Measurements from ENCODE around the gene MMP28.

DNA sequence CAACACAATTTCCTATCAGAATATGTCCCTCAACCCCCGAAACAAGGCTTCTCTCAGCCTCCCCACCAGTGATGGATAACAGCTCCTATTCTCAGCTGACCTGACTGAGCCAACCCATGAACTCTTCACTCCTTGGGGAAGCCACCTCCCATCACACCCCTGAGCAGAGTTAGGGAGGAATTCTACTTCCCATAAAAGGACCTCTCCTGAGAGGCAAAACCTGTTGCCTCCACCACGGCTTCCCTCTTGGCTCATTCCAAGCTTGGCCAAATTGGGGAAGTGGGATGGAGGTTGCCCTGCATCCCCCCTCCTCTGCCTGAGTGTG, 69.7 kb downstream of the MMP28 start:
- no peak for TF ChIP-seq EZH2 (IDR thresholded peaks at IDR 0.05; ENCODE audit: low read length, unreplicated experiment)
- TF ChIP-seq, protein P1, sequence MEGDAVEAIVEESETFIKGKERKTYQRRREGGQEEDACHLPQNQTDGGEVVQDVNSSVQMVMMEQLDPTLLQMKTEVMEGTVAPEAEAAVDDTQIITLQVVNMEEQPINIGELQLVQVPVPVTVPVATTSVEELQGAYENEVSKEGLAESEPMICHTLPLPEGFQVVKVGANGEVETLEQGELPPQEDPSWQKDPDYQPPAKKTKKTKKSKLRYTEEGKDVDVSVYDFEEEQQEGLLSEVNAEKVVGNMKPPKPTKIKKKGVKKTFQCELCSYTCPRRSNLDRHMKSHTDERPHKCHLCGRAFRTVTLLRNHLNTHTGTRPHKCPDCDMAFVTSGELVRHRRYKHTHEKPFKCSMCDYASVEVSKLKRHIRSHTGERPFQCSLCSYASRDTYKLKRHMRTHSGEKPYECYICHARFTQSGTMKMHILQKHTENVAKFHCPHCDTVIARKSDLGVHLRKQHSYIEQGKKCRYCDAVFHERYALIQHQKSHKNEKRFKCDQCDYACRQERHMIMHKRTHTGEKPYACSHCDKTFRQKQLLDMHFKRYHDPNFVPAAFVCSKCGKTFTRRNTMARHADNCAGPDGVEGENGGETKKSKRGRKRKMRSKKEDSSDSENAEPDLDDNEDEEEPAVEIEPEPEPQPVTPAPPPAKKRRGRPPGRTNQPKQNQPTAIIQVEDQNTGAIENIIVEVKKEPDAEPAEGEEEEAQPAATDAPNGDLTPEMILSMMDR (conservative IDR thresholded peaks at IDR 0.05; ENCODE audit: low read depth, low read length), result no peak

Data from PC-3 (cell line).